Trophoblast cell (in vitro differentiated cells and primary cell): ENCODE data around the gene ATP8A1.
A peak's percentile ranks its signal among the peaks of the same experiment; 100 is the strongest.

Experiments
- DNase-seq, 2 donors: peaks; one replicate each; pipeline ENCODE4 v3.0.0-alpha.2; 2016
- H2AFZ ChIP-seq: 2 replicates; pipeline ENCODE4 v1.6.1; 2013; ENCODE audit warnings: low read length, moderate library complexity, mild to moderate bottlenecking; ENCODE audit not compliant: insufficient read depth, poor library complexity
- H2AK5ac ChIP-seq: 2 replicates; pipeline ENCODE4 v1.6.1; 2013; ENCODE audit warnings: mild to moderate bottlenecking, low read length
- H2BK120ac ChIP-seq: 2 replicates; pipeline ENCODE4 v1.6.1; 2013; ENCODE audit warnings: low read length, mild to moderate bottlenecking, moderate library complexity; ENCODE audit not compliant: insufficient read depth, poor library complexity
- H2BK12ac ChIP-seq: 2 replicates; pipeline ENCODE4 v1.6.1; 2013; ENCODE audit warnings: mild to moderate bottlenecking, low read length, moderate library complexity
- H2BK5ac ChIP-seq: 2 replicates; pipeline ENCODE4 v1.6.1; 2013; ENCODE audit warnings: low read length, low read depth, moderate library complexity, mild to moderate bottlenecking; ENCODE audit not compliant: poor library complexity
- H3K14ac ChIP-seq: 2 replicates; pipeline ENCODE4 v1.6.1; 2013; ENCODE audit warnings: mild to moderate bottlenecking, low read length
- H3K18ac ChIP-seq: 2 replicates; pipeline ENCODE4 v1.6.1; 2013; ENCODE audit warnings: mild to moderate bottlenecking, low read length
- H3K23ac ChIP-seq: 2 replicates; pipeline ENCODE4 v1.6.1; 2013; ENCODE audit warnings: low read length
- H3K27ac ChIP-seq: 2 replicates; pipeline ENCODE4 v1.5.1; 2013; ENCODE audit warnings: low read depth, mild to moderate bottlenecking, inconsistent platforms, low read length, moderate library complexity
- H3K27me3 ChIP-seq: 2 replicates; pipeline ENCODE4 v1.6.1; 2013; ENCODE audit warnings: inconsistent platforms, mild to moderate bottlenecking, low read length, moderate library complexity; ENCODE audit not compliant: insufficient read depth
- H3K36me3 ChIP-seq, 2 experiments: 1 replicate in 1 of 2; 2 replicates in 1 of 2; pipeline ENCODE4 v1.6.1; 2013; ENCODE audit warnings: low read length in 2 of 2, mild to moderate bottlenecking in 2 of 2, moderate library complexity in 1 of 2; ENCODE audit not compliant: insufficient read depth in 2 of 2, control insufficient read depth in 1 of 2
- H3K4ac ChIP-seq: 2 replicates; pipeline ENCODE4 v1.6.1; 2013; ENCODE audit warnings: low read depth, mild to moderate bottlenecking, low read length, moderate library complexity
- H3K4me1 ChIP-seq, 2 experiments: 1 replicate in 1 of 2; 2 replicates in 1 of 2; pipeline ENCODE4 v1.6.1; 2013; ENCODE audit warnings: low read length in 2 of 2, mild to moderate bottlenecking in 2 of 2, moderate library complexity in 1 of 2; ENCODE audit not compliant: insufficient read depth in 2 of 2, control insufficient read depth in 1 of 2
- H3K4me2 ChIP-seq: 2 replicates; pipeline ENCODE4 v1.6.1; 2013; ENCODE audit warnings: inconsistent platforms, mild to moderate bottlenecking, low read length, moderate library complexity
- H3K4me3 ChIP-seq: 2 replicates; pipeline ENCODE4 v1.5.1; 2013; ENCODE audit warnings: mild to moderate bottlenecking, low read depth, low read length, inconsistent platforms
- H3K79me1 ChIP-seq: one replicate; pipeline ENCODE4 v1.6.1; 2013; ENCODE audit warnings: low read length
- H3K79me2 ChIP-seq: 2 replicates; pipeline ENCODE4 v1.6.1; 2013; ENCODE audit warnings: low read length, mild to moderate bottlenecking; ENCODE audit not compliant: control insufficient read depth, insufficient read depth, poor library complexity
- H3K9ac ChIP-seq: 2 replicates; pipeline ENCODE4 v1.6.1; 2013; ENCODE audit warnings: mild to moderate bottlenecking, low read length
- H3K9me3 ChIP-seq: 2 replicates; pipeline ENCODE4 v1.6.1; 2013; ENCODE audit warnings: low read depth, mild to moderate bottlenecking, control low read depth, inconsistent platforms, low read length; ENCODE audit not compliant: insufficient read depth
- H4K12ac ChIP-seq: 2 replicates; pipeline ENCODE4 v1.6.1; 2013; ENCODE audit warnings: low read depth, mild to moderate bottlenecking, low read length, moderate library complexity
- H4K8ac ChIP-seq: 2 replicates; pipeline ENCODE4 v1.6.1; 2013; ENCODE audit warnings: low read depth, mild to moderate bottlenecking, low read length, moderate library complexity
- H4K91ac ChIP-seq: one replicate; pipeline ENCODE4 v1.6.1; 2013; ENCODE audit warnings: low read depth, mild to moderate bottlenecking, low read length, moderate library complexity
- WGBS: extraction: QIAGEN DNeasy Blood & Tissue Kit; methylation state at CpG from one replicate; pipeline ENCODE4 v1.1.7; 2013; ENCODE audit warnings: missing lambda C conversion rate; ENCODE audit not compliant: insufficient read length, insufficient coverage; ENCODE audit errors: extremely low coverage; 5-methylcytosine and 5-hydroxymethylcytosine counted together

Gene ATP8A1

GRCh38 chr4:42452823-42453222 lies 204.1 kb downstream of the ATP8A1 start:
- DNase-seq = no peak
- Histone ChIP-seq H4K12ac (no peak overlapping the region), H3K9ac (no peak overlapping the region), H3K4me3 (no peak overlapping the region), H3K27ac (no peak overlapping the region), H4K8ac (no peak overlapping the region), H2BK12ac (no peak overlapping the region), H3K9me3 (no peaks in the 10 kb centered on the region), H2BK120ac (no peak overlapping the region), H3K4ac (no peak overlapping the region), H3K79me1 (no peaks in the 10 kb centered on the region), H3K27me3 (no peaks in the 10 kb centered on the region), H2AFZ (no peak overlapping the region), H2BK5ac (no peak overlapping the region), H4K91ac (no peak overlapping the region), H3K14ac (no peak overlapping the region), H3K36me3 (no peaks in the 10 kb centered on the region), H3K4me1 (no peaks in the 10 kb centered on the region), H2AK5ac (no peak overlapping the region), H3K4me2 (no peak overlapping the region), H3K79me2 (no peaks in the 10 kb centered on the region), H3K23ac (no peak overlapping the region), H3K18ac (no peak overlapping the region)
- no CpG with 5 or more reads among the region's 3 CpGs for WGBS

GRCh38 chr4:42446823-42447222 lies 210.1 kb downstream of the ATP8A1 start:
- H3K23ac ChIP-seq = no peak overlapping the region
- no peak overlapping the region for H4K8ac ChIP-seq
- H2AFZ ChIP-seq = no peak overlapping the region
- no peak overlapping the region for H2BK120ac ChIP-seq
- H3K27me3 ChIP-seq = no peaks in the 10 kb centered on the region
- H3K27ac ChIP-seq = no peak overlapping the region
- H3K79me2 ChIP-seq = no peaks in the 10 kb centered on the region
- H2BK12ac ChIP-seq = no peak overlapping the region
- no peak overlapping the region for H3K4me2 ChIP-seq
- no peaks in the 10 kb centered on the region for H3K4me1 ChIP-seq
- H2AK5ac ChIP-seq = no peak overlapping the region
- H3K4me3 ChIP-seq = no peak overlapping the region
- no peak overlapping the region for H3K4ac ChIP-seq
- H3K36me3 ChIP-seq = no peaks in the 10 kb centered on the region
- H3K79me1 ChIP-seq = no peaks in the 10 kb centered on the region
- DNase-seq = peak in 1 of 2 donors; percentile 16
- H3K14ac ChIP-seq = no peak overlapping the region
- H4K12ac ChIP-seq = no peak overlapping the region
- WGBS = no CpG with 5 or more reads among the region's 5 CpGs
- no peak overlapping the region for H4K91ac ChIP-seq
- H3K9me3 ChIP-seq = no peaks in the 10 kb centered on the region
- no peak overlapping the region for H3K18ac ChIP-seq
- no peak overlapping the region for H2BK5ac ChIP-seq
- no peak overlapping the region for H3K9ac ChIP-seq

DNA sequence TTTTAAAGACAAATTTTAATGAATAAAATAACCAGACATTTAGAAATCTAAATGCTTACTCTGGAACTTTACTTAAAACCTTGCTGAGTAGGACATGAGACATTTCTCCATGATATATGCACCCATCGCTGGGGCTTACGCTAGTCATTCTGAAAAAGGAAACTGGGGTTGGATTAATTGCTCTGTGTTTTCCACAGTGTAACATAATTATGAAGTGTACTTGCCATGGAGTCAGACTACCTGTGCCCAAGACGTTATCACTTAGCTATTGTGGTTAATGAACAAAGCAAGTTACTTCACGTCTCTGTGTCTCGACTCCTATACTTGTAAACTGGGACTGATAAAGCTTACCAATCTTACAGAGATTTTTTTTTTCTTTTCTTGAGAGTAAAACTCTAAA lies 211.9 kb downstream of the ATP8A1 start:
- no peak overlapping the region for H2AFZ ChIP-seq
- no peak overlapping the region for H3K14ac ChIP-seq
- no peak overlapping the region for H3K9ac ChIP-seq
- H2BK12ac ChIP-seq = no peak overlapping the region
- no CpG with 5 or more reads among the region's 5 CpGs for WGBS
- no peaks in the 10 kb centered on the region for H3K36me3 ChIP-seq
- H3K27me3 ChIP-seq = no peaks in the 10 kb centered on the region
- H3K9me3 ChIP-seq = no peaks in the 10 kb centered on the region
- H3K79me2 ChIP-seq = no peaks in the 10 kb centered on the region
- H3K18ac ChIP-seq = no peak overlapping the region
- H3K23ac ChIP-seq = no peak overlapping the region
- H2BK5ac ChIP-seq = no peak overlapping the region
- no peak overlapping the region for H3K4me3 ChIP-seq
- no peak overlapping the region for H3K27ac ChIP-seq
- no peak overlapping the region for H4K91ac ChIP-seq
- no peak overlapping the region for H2BK120ac ChIP-seq
- no peak overlapping the region for H2AK5ac ChIP-seq
- no peak overlapping the region for H4K12ac ChIP-seq
- no peak overlapping the region for H3K4me2 ChIP-seq
- H3K4ac ChIP-seq = no peak overlapping the region
- H3K79me1 ChIP-seq = no peaks in the 10 kb centered on the region
- no peak for DNase-seq
- no peak overlapping the region for H4K8ac ChIP-seq
- H3K4me1 ChIP-seq = no peaks in the 10 kb centered on the region

GRCh38 chr4:42442601-42443000 lies 214.3 kb downstream of the ATP8A1 start:
- Histone ChIP-seq H3K14ac (no peak overlapping the region), H3K79me2 (no peaks in the 10 kb centered on the region)
- WGBS = no CpG with 5 or more reads among the region's 2 CpGs

More at GRCh38 chr4:42442601-42443000, 214.3 kb downstream of the ATP8A1 start:
- Histone ChIP-seq H3K79me1 (no peaks in the 10 kb centered on the region), H2BK120ac (no peak overlapping the region), H3K4ac (no peak overlapping the region), H2BK5ac (no peak overlapping the region), H3K9me3 (no peaks in the 10 kb centered on the region), H3K4me3 (no peak overlapping the region), H4K8ac (no peak overlapping the region), H3K27ac (no peak overlapping the region), H3K18ac (no peak overlapping the region), H3K4me2 (no peak overlapping the region), H3K27me3 (no peaks in the 10 kb centered on the region), H4K12ac (no peak overlapping the region), H3K9ac (no peak overlapping the region), H4K91ac (no peak overlapping the region), H3K23ac (no peak overlapping the region), H2AK5ac (no peak overlapping the region), H2AFZ (no peak overlapping the region), H3K4me1 (no peaks in the 10 kb centered on the region), H2BK12ac (no peak overlapping the region), H3K36me3 (no peaks in the 10 kb centered on the region)
- no peak for DNase-seq
